GM20431 (cell line): ENCODE measurements around the gene PRSS57.

Source experiments
- in situ Hi-C: fragments of 300-500 bp; cut with MseI, MboI; formaldehyde crosslinking; loops from one replicate; pipeline ENCODE4 v1.15.0; 2020; ENCODE audit warnings: low sequenced_read_pairs; ENCODE audit not compliant: unreplicated experiment

The PRSS57 gene

DNA sequence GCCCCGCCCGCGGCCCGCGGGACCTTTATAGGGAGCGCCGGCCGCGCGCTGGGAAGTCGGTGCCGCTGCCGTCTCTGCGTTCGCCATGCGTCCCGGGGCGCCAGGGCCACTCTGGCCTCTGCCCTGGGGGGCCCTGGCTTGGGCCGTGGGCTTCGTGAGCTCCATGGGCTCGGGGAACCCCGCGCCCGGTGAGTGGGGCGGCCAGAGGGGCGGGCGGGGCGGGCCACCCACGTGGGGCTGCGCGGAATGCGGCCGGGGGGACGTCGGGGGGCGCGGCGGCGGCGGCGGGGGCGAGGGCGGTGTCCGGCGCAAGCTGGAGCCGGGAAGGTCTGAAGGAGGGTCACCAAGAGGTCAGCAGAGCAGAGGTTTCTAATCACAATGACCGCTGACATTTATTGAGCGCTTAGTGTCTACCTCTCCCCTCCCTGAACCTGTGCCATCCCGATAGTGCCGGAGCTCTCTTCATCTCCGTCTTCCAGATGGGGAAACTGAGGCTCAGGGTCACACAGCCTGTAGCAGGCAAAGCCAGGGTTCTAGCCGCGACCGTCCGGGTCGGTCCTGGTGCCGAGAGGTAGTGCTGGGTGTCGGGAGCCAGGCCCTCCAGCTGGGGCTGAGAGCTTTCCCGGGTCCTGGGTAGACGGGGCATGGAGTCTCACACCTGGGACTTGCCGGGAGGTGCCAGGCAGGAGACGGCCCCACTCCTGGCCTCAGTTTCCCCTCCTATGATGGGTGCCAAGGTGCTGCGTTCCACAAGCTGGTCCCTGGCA lies 18.7 kb downstream of the PRSS57 start, which contains the start of gene FSTL3:
TSS of gene FSTL3 (plus strand) at position 54 of the 767 bp plus-strand sequence. CDS start at position 86, 32 bp downstream.
- in situ Hi-C loops, result no loop called here

GRCh38 chr19:676007-676338 lies 19.3 kb downstream of the PRSS57 start:
- in situ Hi-C loops, result no loop called here

- in situ Hi-C loops, result no loop called here
Measured at GRCh38 chr19:674282-675151, 20.7 kb downstream of the PRSS57 start.

GRCh38 chr19:670609-671075 lies 24.6 kb downstream of the PRSS57 start:
- in situ Hi-C loops, result no loop called here

GRCh38 chr19:668675-669434 lies 26.4 kb downstream of the PRSS57 start:
- in situ Hi-C loops, result loop anchor here (10.0 kb wide), 1 partner anchor 66 kb away; no protein-coding TSS in a partner anchor

DNA sequence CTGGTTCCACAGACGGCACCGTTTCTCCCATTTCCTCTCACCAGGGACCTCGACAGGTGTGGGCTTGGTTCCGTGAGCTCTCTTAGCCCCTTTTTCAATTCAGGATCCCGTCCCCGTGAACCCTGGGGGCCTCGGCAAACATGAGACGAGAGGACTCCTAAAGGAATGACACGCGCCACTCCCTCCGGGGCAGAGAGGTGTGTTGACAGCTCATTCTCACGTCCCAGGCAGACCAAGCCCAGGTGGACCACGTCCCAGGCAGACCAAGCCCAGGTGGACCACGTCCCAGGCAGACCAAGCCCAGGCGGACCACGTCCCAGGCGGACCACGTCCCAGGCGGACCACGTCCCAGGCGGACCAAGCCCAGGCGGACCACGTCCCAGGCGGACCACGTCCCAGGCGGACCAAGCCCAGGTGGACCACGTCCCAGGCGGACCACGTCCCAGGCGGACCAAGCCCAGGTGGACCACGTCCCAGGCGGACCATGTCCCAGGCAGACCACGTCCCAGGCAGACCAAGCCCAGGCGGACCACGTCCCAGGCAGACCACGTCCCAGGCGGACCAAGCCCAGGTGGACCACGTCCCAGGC lies 28.2 kb downstream of the PRSS57 start:
- in situ Hi-C loops, result loop anchor here (10.0 kb wide), 1 partner anchor 68 kb away; no protein-coding TSS in a partner anchor

- in situ Hi-C loops, result loop anchor here (10.0 kb wide), 1 partner anchor 70 kb away; no protein-coding TSS in a partner anchor
Measured at GRCh38 chr19:664913-665443, 30.3 kb downstream of the PRSS57 start.

- in situ Hi-C loops, result loop anchor here (10.0 kb wide), 1 partner anchor 71 kb away; no protein-coding TSS in a partner anchor
Measured at GRCh38 chr19:663682-664117, 31.6 kb downstream of the PRSS57 start.

- in situ Hi-C loops, result loop anchor here (10.0 kb wide), 1 partner anchor 72 kb away; no protein-coding TSS in a partner anchor
Measured at GRCh38 chr19:662962-663681, 32.1 kb downstream of the PRSS57 start, which contains the start of gene RNF126. RNF126 (minus strand) TSS chr19:663214; CDS start chr19:663121, 93 bp downstream.

DNA sequence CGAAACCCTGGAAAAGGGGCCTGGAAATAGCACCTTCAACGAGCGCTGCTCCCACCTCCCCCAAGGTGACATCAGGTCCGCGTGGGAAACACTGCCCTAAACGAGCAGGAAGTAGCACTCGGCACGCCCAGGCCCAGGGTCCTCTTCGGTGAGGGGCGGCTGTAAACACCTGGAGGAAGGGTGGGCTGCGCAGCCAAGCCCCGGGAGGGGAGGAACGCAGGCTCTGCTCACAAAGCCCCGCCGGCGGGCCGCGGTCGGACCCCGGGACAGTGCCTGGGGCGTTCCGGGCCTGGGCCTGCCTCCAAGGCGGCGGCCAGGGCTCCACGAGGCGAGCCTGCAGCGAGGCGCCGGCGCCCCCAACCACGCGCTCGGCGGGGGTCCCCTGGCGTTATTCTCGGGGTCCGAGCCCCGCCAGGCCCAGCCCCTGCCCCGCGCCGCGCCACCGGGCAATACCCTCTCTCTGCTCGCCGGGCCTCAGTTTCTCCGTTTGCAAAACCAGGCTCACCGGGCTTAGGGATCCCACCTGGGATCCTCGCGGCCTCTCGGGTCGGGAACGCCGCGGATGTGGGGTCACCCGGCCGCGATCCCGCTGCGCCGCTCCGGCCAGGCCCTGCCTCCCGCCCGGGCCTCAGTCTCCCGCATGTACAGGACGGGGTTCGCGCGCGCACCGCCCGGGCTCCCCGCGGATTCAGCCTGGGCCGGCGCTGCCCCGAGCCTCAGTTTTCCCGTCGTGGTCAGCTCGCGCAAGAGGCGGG lies 32.9 kb downstream of the PRSS57 start:
- in situ Hi-C loops, result loop anchor here (10.0 kb wide), 1 partner anchor 72 kb away; no protein-coding TSS in a partner anchor

DNA sequence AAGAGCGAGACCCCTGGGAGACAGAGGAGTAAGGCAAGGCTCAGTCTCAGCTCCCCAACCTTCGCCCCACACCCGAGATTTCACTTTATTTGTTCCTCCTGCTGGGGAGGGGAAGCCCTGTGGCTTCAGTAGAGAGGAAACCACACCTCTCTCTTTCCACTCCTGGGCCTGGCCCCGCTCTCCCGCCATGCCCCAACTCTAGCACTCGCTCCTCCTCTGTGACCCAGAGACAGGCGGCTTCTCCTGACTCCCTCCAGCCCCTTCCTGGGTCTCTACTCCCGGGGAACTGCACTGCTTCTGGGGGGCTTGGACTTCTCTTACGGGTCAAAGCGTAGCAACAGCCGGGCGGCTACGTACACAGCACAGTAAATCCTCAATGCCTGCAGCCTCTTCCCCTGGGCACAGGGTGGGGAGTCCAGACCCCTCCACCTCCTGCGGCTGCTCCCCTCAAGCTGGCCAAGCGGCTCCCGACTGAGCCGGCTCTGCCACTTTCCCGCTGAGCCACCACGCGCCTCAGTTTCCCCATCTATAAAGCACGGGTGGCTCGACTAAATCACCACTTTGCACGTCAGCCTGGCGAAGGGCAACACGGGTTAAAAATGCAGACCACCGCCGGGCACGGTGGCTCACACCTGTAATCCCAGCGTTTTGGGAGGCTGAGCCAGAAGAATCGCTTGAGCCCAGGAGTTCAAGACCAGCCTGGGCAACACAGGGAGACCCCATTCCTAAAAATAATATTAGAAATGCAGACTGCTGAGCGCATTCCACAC lies 33.6 kb downstream of the PRSS57 start:
- in situ Hi-C loops, result loop anchor here (10.0 kb wide), 1 partner anchor 73 kb away; no protein-coding TSS in a partner anchor

- in situ Hi-C loops, result loop anchor here (10.0 kb wide), 1 partner anchor 74 kb away; no protein-coding TSS in a partner anchor
Measured at GRCh38 chr19:660793-661426, 34.3 kb downstream of the PRSS57 start.

- in situ Hi-C loops, result no loop called here
Measured at GRCh38 chr19:658916-659839, 36.1 kb downstream of the PRSS57 start.

DNA sequence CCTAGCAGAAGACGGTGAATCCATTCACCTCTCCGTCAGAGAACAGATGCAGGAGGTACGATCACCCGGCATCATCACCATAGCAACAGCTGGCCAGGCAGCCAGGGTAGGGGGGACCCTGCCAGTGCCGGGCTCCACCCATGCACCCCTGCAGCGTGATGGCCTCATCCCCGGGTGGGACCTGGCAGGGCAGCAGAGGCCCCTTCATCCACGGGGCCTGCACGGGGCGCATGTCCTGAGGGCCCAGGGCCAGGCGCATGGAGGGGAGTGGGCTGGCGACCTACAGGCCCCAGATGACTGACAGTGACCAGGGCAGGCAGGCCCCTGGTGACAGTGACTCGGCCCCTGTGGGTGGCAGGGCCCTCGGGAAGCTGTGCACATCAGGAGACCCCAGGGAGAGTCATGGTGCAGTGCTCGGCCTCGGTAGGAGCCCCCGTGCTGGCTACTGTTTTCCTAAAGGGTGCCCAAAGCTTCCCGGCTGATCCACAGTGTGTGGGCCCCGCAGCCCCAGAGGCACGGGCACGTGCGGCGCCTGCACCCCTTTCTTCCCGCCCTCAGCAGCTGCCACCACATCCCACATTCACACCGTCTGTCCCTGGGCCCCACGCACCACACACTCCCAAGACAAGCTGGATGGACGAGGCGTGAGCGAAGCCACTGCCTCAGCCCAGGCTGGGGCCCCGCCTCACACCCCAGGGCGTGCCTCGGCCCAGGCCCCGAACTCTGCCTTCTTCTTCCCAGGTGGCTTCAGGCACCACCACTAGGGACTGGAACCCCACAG lies 37.0 kb downstream of the PRSS57 start:
- in situ Hi-C loops, result no loop called here

DNA sequence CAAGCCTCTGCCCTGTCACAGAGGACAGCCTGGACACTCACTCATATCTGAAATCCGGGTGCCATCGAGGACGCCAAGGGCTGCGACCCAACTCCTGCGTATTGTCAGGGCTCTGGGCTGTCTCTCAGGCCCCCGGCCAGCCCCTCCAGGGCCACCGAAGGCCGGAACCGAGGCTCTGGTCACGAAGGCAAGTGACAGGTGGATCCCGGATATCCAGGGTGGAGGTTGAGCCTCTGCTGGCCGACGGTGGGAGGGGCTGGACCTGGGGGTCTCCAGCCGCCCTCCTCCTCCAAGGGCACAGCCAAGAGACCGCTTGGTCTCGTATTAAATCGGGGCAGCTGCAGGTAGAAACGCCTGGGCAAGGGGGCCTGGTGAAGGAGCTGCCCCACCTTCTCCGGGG lies 37.6 kb downstream of the PRSS57 start:
- in situ Hi-C loops, result no loop called here
